Measurements from ENCODE around the gene TAS1R2.
"Not testable (repeated sequence)": the region's sequence is repeated elsewhere in the genome, so short reads cannot be mapped to it uniquely, and the experiment has no call there.

TAS1R2 gene

GRCh38 chr1:18868801-18869424 is 9.5 kb upstream of the TAS1R2 start:
- no peak for DNase-seq (ENCODE audit: low spot score)

GRCh38 chr1:18868354-18868753 is 8.9 kb upstream of the TAS1R2 start:
- no peak for DNase-seq (ENCODE audit: low spot score)

GRCh38 chr1:18866846-18867245 is 7.4 kb upstream of the TAS1R2 start:
- DNase-seq (ENCODE audit: low spot score) = no peak

- no peak for DNase-seq (ENCODE audit: low spot score)
These were observed 6.9 kb upstream of the TAS1R2 start for GRCh38 chr1:18866314-18866713.

- no peak for DNase-seq (ENCODE audit: low spot score)
These were observed 5.7 kb upstream of the TAS1R2 start for GRCh38 chr1:18865176-18865575.

- DNase-seq (ENCODE audit: low spot score) = no peak
These were observed 2.1 kb upstream of the TAS1R2 start for GRCh38 chr1:18861590-18861989.

- no peak for DNase-seq (ENCODE audit: low spot score)
These were observed 1.6 kb upstream of the TAS1R2 start for GRCh38 chr1:18861082-18861481.

- no peak for DNase-seq (ENCODE audit: low spot score)
These were observed 1.3 kb downstream of the TAS1R2 start for GRCh38 chr1:18858070-18858688.

GRCh38 chr1:18856435-18856834 is 3.0 kb downstream of the TAS1R2 start:
- no peak for DNase-seq (ENCODE audit: low spot score)

GRCh38 chr1:18855573-18855972 is 3.9 kb downstream of the TAS1R2 start:
- DNase-seq (ENCODE audit: low spot score) = no peak

- DNase-seq (ENCODE audit: low spot score) = no peak
These were observed 5.0 kb downstream of the TAS1R2 start for GRCh38 chr1:18854331-18855025.

- no peak for DNase-seq (ENCODE audit: low spot score)
These were observed 7.0 kb downstream of the TAS1R2 start for GRCh38 chr1:18852501-18852900.

GRCh38 chr1:18849261-18849711 is 10.2 kb downstream of the TAS1R2 start:
- no peak for DNase-seq (ENCODE audit: low spot score)

- DNase-seq (ENCODE audit: low spot score) = not testable (repeated sequence)
These were observed 11.7 kb downstream of the TAS1R2 start for GRCh38 chr1:18847723-18848122.

- DNase-seq (ENCODE audit: low spot score) = no peak
These were observed 19.3 kb downstream of the TAS1R2 start for GRCh38 chr1:18840145-18840544.

- DNase-seq (ENCODE audit: low spot score) = no peak
These were observed 22.8 kb downstream of the TAS1R2 start for GRCh38 chr1:18836654-18837053.

GRCh38 chr1:18832319-18832718 is 27.1 kb downstream of the TAS1R2 start:
- DNase-seq (ENCODE audit: low spot score) = not testable (repeated sequence)

GRCh38 chr1:18831656-18832055 is 27.8 kb downstream of the TAS1R2 start:
- no peak for DNase-seq (ENCODE audit: low spot score)

- no peak for DNase-seq (ENCODE audit: low spot score)
These were observed 28.9 kb downstream of the TAS1R2 start for GRCh38 chr1:18830596-18830995.

GRCh38 chr1:18829671-18830070 is 29.8 kb downstream of the TAS1R2 start:
- no peak for DNase-seq (ENCODE audit: low spot score)

- DNase-seq (ENCODE audit: low spot score) = no peak
These were observed 31.2 kb downstream of the TAS1R2 start for GRCh38 chr1:18828224-18828623.

- DNase-seq (ENCODE audit: low spot score) = no peak
These were observed 36.0 kb downstream of the TAS1R2 start for GRCh38 chr1:18823438-18823837.
